SK-N-MC (cell line): ENCODE data around the gene TNIK.

Source experiments
- EZH2 ChIP-seq: fragments of 200-600 bp; sonication (generic); IDR thresholded peaks from one replicate; pipeline ENCODE4 v1.6.1; 2017; ENCODE audit warnings: antibody characterized with exemption
- POLR2AphosphoS5 ChIP-seq: IDR thresholded peaks from 2 replicates; pipeline ENCODE4 v1.6.1; 2012; ENCODE audit warnings: mild to moderate bottlenecking, low read depth, low read length, borderline replicate concordance

DNA sequence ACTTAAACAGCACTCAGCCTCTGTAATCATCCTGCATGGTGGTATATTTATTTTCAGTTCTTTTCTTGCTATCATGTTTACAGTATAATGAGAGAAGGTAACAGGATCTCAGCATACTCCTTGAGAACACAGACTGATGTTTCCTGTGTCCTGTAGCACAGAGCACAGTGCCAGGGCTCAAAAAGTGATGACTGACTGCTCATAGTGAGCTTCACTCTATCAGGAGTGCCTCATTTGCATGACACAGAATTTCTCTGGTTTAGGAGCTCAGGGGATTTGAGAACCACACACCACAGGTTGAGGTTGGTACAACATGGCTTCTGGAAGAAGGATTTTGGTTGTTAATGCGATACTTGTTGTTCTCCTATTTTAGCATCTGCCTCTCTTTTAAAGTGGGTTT, 365.1 kb downstream of the TNIK start:
- no peak for TF ChIP-seq EZH2
- no peak for TF ChIP-seq POLR2AphosphoS5
